HepG2 (cell line): ENCODE data around the gene DIRAS1.

ENCODE experiments used
- ADNP ChIP-seq: sonication (generic); formaldehyde crosslinking; IDR thresholded peaks from 2 replicates; pipeline ENCODE4 v1.4.0; 2020; ENCODE audit warnings: missing genetic modification reagents
- CTCF ChIP-seq: sonication (generic); formaldehyde crosslinking; IDR thresholded peaks from 2 replicates; pipeline ENCODE4 v1.5.0; 2020; ENCODE audit warnings: mild to moderate bottlenecking, missing genetic modification reagents, moderate library complexity
- HMGXB4 ChIP-seq, 2 experiments: sonication (generic) in 1 of 2; formaldehyde crosslinking in 1 of 2; IDR thresholded peaks; 2 replicates each; pipeline versions ENCODE4 v1.4.0 to v1.6.1; 2018 to 2020; ENCODE audit warnings: missing genetic modification reagents in 2 of 2, borderline replicate concordance in 1 of 2, low read depth in 1 of 2, mild to moderate bottlenecking in 1 of 2, missing biosample characterization in 1 of 2
- JDP2 ChIP-seq: sonication (generic); formaldehyde crosslinking; IDR thresholded peaks from 2 replicates; pipeline ENCODE4 v1.8.1; 2022; ENCODE audit warnings: missing genetic modification reagents, borderline replicate concordance
- JUN ChIP-seq: sonication (generic); formaldehyde crosslinking; IDR thresholded peaks from 2 replicates; pipeline ENCODE4 v1.4.0; 2020; ENCODE audit warnings: mild to moderate bottlenecking, missing genetic modification reagents
- JUND ChIP-seq: sonication (generic); formaldehyde crosslinking; IDR thresholded peaks from 2 replicates; pipeline ENCODE4 v1.8.0; 2022; ENCODE audit warnings: mild to moderate bottlenecking, missing genetic modification reagents
- MEF2D ChIP-seq: sonication (generic); formaldehyde crosslinking; IDR thresholded peaks from 2 replicates; pipeline ENCODE4 v1.5.1; 2020; ENCODE audit warnings: mild to moderate bottlenecking, missing genetic modification reagents
- REST ChIP-seq, 2 experiments: IDR thresholded peaks; 2 replicates each; pipeline ENCODE4 v1.6.1; 2011 to 2012; ENCODE audit warnings: low read length in 2 of 2, borderline replicate concordance in 1 of 2, low read depth in 1 of 2, mild to moderate bottlenecking in 1 of 2, moderate library complexity in 1 of 2
- SUZ12 ChIP-seq: fragments of 150-350 bp; IDR thresholded peaks from 2 replicates; pipeline ENCODE4 v1.6.1; 2014; ENCODE audit warnings: low read depth, low read length
- TCF7 ChIP-seq: sonication (generic); IDR thresholded peaks from 2 replicates; pipeline ENCODE4 v1.6.1; 2016; ENCODE audit warnings: antibody characterized with exemption, low read depth
- ZNF10 ChIP-seq: sonication (generic); formaldehyde crosslinking; IDR thresholded peaks from 2 replicates; pipeline ENCODE4 v1.4.0; 2020; ENCODE audit warnings: mild to moderate bottlenecking, low read depth, missing genetic modification reagents, borderline replicate concordance
- ZNF570 ChIP-seq: sonication (generic); formaldehyde crosslinking; IDR thresholded peaks from 2 replicates; pipeline ENCODE4 v1.4.0; 2020; ENCODE audit warnings: mild to moderate bottlenecking, missing genetic modification reagents, borderline replicate concordance

- no peak for TF ChIP-seq CTCF (CRISPR knock-in tag)
- no peak for TF ChIP-seq JUND
- TF ChIP-seq REST (IDR thresholded peaks at IDR 0.05; ENCODE audit: borderline replicate concordance in 1 of 2, low read depth in 1 of 2, low read length in 2 of 2), result no peak
- no peak for TF ChIP-seq JUN (CRISPR knock-in tag)
- 0 out of 2 replicates have a peak, but pooled peaks have one; percentile 22 for TF ChIP-seq MEF2D
- no peak for TF ChIP-seq ADNP (CRISPR knock-in tag)
- no peak for TF ChIP-seq ZNF10 (CRISPR knock-in tag)
- TF ChIP-seq JDP2, result no peak
- TF ChIP-seq ZNF570 (CRISPR knock-in tag), result no peak
- no peak for TF ChIP-seq HMGXB4 (CRISPR knock-in tag; IDR thresholded peaks at IDR 0.05; ENCODE audit: borderline replicate concordance in 1 of 2, low read depth in 1 of 2)
- TF ChIP-seq TCF7, result no peak
- no peak for TF ChIP-seq SUZ12
Observed at GRCh38 chr19:2722541-2723344, 1.6 kb upstream of the DIRAS1 start.
